Activated T-cell treated with anti-CD3 and anti-CD28 coated beads for 1 hour (primary cell): ENCODE measurements around the gene KRT39.

Source experiments
- DNase-seq: peaks from one replicate; pipeline ENCODE4 v3.0.0-alpha.2; 2020; ENCODE audit warnings: low read depth

Gene KRT39

GRCh38 chr17:40980596-40980995 lies 13.8 kb upstream of the KRT39 start:
- DNase-seq: no peak

GRCh38 chr17:40980117-40980516 lies 13.4 kb upstream of the KRT39 start:
- no peak for DNase-seq

GRCh38 chr17:40978575-40979151 lies 11.9 kb upstream of the KRT39 start:
- DNase-seq: no peak

GRCh38 chr17:40975516-40975915 lies 8.8 kb upstream of the KRT39 start:
- no peak for DNase-seq

GRCh38 chr17:40974366-40974765 lies 7.6 kb upstream of the KRT39 start:
- DNase-seq: no peak

- no peak for DNase-seq
These were observed 834 bp upstream of the KRT39 start for GRCh38 chr17:40967582-40967981.

- no peak for DNase-seq
These were observed 2.9 kb downstream of the KRT39 start for GRCh38 chr17:40963838-40964237.

- DNase-seq: no peak
These were observed 4.6 kb downstream of the KRT39 start for GRCh38 chr17:40962059-40962561.

- DNase-seq: no peak
These were observed 5.2 kb downstream of the KRT39 start for GRCh38 chr17:40961591-40961990.

GRCh38 chr17:40960144-40960543 lies 6.6 kb downstream of the KRT39 start:
- DNase-seq: no peak

GRCh38 chr17:40958086-40958953 lies 8.4 kb downstream of the KRT39 start:
- no peak for DNase-seq

GRCh38 chr17:40956401-40957254 lies 10.1 kb downstream of the KRT39 start:
- no peak for DNase-seq

- no peak for DNase-seq
These were observed 12.9 kb downstream of the KRT39 start for GRCh38 chr17:40953881-40954280.

GRCh38 chr17:40952661-40953060 lies 14.1 kb downstream of the KRT39 start:
- no peak for DNase-seq

GRCh38 chr17:40952154-40952553 lies 14.6 kb downstream of the KRT39 start:
- DNase-seq: no peak

GRCh38 chr17:40951011-40951622 lies 15.6 kb downstream of the KRT39 start:
- DNase-seq: no peak

GRCh38 chr17:40950176-40950575 lies 16.6 kb downstream of the KRT39 start:
- no peak for DNase-seq

- DNase-seq: no peak
These were observed 17.3 kb downstream of the KRT39 start for GRCh38 chr17:40949418-40949817.

- DNase-seq: no peak
These were observed 18.8 kb downstream of the KRT39 start for GRCh38 chr17:40947929-40948328.

- DNase-seq: no peak
These were observed 21.3 kb downstream of the KRT39 start for GRCh38 chr17:40945414-40945813.

GRCh38 chr17:40944531-40944930 lies 22.2 kb downstream of the KRT39 start:
- no peak for DNase-seq

- DNase-seq: no peak
These were observed 24.2 kb downstream of the KRT39 start for GRCh38 chr17:40942553-40942952.
